Measurements from ENCODE around the gene LRRC15.

Gene LRRC15

DNA sequence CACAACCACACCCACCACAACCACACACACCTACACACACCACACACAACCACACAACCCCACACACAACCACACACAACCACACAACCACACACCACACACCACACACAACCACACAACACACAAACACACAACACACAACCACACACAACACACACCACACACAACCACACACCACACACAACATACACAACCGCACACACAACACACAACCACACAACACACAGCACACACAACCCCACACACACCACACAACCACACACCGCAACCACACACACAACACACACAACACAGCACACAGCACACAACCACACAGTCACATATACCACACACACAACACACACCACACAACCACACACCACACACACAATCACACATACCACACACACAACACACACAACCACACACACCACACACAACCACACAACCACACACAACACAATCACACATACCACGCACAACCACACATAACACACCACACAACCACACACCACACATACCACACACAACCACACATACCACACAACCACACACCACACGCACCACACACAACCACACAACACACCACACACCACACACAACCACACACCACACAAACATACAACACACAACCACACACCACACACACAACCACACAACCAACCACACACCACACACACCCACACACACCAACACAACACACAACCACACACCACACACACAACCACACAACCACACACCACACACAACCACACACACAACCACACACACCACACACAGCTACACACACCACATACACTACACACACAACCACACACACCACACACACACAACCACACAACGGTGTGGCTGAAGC is 42.1 kb downstream of the LRRC15 start:
- Histone ChIP-seq H3K36me3 (ENCODE audit: insufficient read depth, low read length) (no peaks in the 10 kb centered on the region), H3K4me3 (ENCODE audit: low read depth, low read length, poor library complexity, severe bottlenecking) (no peak overlapping the region), H4K20me1 (ENCODE audit: insufficient read depth, low read length) (no peaks in the 10 kb centered on the region)

DNA sequence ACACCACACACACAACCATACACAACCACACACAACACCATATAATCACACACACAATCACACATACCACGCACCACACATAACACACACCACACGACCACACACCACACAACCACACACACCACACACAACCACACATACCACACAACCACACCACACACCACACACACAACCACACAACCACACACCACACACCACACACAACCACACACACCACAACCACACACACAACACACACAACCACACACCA is 42.6 kb downstream of the LRRC15 start:
- H3K4me3 ChIP-seq (ENCODE audit: low read depth, low read length, poor library complexity, severe bottlenecking): no peak overlapping the region
- no peak overlapping the region for H2AFZ ChIP-seq (ENCODE audit: low read length)
- H3K9me3 ChIP-seq (ENCODE audit: low read length): peaks cover 5% of the 10 kb centered on the region; the same call in 1 of the 2 replicates
- no peaks in the 10 kb centered on the region for H4K20me1 ChIP-seq (ENCODE audit: insufficient read depth, low read length)
- no peak overlapping the region for H3K4me2 ChIP-seq (ENCODE audit: low read length)
- no peaks in the 10 kb centered on the region for H3K4me1 ChIP-seq (ENCODE audit: insufficient read depth, low read length, severe bottlenecking)
- H3K27me3 ChIP-seq (ENCODE audit: insufficient read depth, low read length): no peaks in the 10 kb centered on the region
- H3K79me2 ChIP-seq (ENCODE audit: insufficient read depth, low read length): no peaks in the 10 kb centered on the region
- H3K9me2 ChIP-seq (ENCODE audit: low read depth, low read length): no peaks in the 10 kb centered on the region
- H3F3A ChIP-seq (ENCODE audit: insufficient read depth, low read length): peaks cover 22% of the 10 kb centered on the region
- no peak overlapping the region for H3K9ac ChIP-seq (ENCODE audit: low read length)
- H3K27ac ChIP-seq (ENCODE audit: low read depth, low read length, poor library complexity, severe bottlenecking): no peak overlapping the region
- H3K36me3 ChIP-seq (ENCODE audit: insufficient read depth, low read length): no peaks in the 10 kb centered on the region
- TF ChIP-seq EZH2 (IDR thresholded peaks at IDR 0.05; ENCODE audit: borderline replicate concordance, low read length): no peak
- TF ChIP-seq, protein P1, sequence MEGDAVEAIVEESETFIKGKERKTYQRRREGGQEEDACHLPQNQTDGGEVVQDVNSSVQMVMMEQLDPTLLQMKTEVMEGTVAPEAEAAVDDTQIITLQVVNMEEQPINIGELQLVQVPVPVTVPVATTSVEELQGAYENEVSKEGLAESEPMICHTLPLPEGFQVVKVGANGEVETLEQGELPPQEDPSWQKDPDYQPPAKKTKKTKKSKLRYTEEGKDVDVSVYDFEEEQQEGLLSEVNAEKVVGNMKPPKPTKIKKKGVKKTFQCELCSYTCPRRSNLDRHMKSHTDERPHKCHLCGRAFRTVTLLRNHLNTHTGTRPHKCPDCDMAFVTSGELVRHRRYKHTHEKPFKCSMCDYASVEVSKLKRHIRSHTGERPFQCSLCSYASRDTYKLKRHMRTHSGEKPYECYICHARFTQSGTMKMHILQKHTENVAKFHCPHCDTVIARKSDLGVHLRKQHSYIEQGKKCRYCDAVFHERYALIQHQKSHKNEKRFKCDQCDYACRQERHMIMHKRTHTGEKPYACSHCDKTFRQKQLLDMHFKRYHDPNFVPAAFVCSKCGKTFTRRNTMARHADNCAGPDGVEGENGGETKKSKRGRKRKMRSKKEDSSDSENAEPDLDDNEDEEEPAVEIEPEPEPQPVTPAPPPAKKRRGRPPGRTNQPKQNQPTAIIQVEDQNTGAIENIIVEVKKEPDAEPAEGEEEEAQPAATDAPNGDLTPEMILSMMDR (IDR thresholded peaks at IDR 0.05; ENCODE audit: low read length): no peak

More for the DNA sequence above, 42.1 kb downstream of the LRRC15 start:
- no peaks in the 10 kb centered on the region for H3K9me2 ChIP-seq (ENCODE audit: low read depth, low read length)
- H3K4me1 ChIP-seq (ENCODE audit: insufficient read depth, low read length, severe bottlenecking): no peaks in the 10 kb centered on the region
- peaks cover 22% of the 10 kb centered on the region for H3F3A ChIP-seq (ENCODE audit: insufficient read depth, low read length)
- H3K27me3 ChIP-seq (ENCODE audit: insufficient read depth, low read length): no peaks in the 10 kb centered on the region
- TF ChIP-seq EZH2 (IDR thresholded peaks at IDR 0.05; ENCODE audit: borderline replicate concordance, low read length): no peak
- TF ChIP-seq, protein P1 (IDR thresholded peaks at IDR 0.05; ENCODE audit: low read length): no peak
- peaks cover 5% of the 10 kb centered on the region; the same call in 1 of the 2 replicates for H3K9me3 ChIP-seq (ENCODE audit: low read length)
- H3K9ac ChIP-seq (ENCODE audit: low read length): no peak overlapping the region
- no peaks in the 10 kb centered on the region for H3K79me2 ChIP-seq (ENCODE audit: insufficient read depth, low read length)
- H3K4me2 ChIP-seq (ENCODE audit: low read length): no peak overlapping the region
- no peak overlapping the region for H3K27ac ChIP-seq (ENCODE audit: low read depth, low read length, poor library complexity, severe bottlenecking)
- no peak overlapping the region for H2AFZ ChIP-seq (ENCODE audit: low read length)

- Histone ChIP-seq H3F3A (ENCODE audit: insufficient read depth, low read length) (peaks cover 22% of the 10 kb centered on the region), H3K4me3 (ENCODE audit: low read depth, low read length, poor library complexity, severe bottlenecking) (no peak overlapping the region), H3K4me1 (ENCODE audit: insufficient read depth, low read length, severe bottlenecking) (no peaks in the 10 kb centered on the region), H4K20me1 (ENCODE audit: insufficient read depth, low read length) (no peaks in the 10 kb centered on the region), H3K36me3 (ENCODE audit: insufficient read depth, low read length) (no peaks in the 10 kb centered on the region), H2AFZ (ENCODE audit: low read length) (no peak overlapping the region), H3K4me2 (ENCODE audit: low read length) (no peak overlapping the region), H3K79me2 (ENCODE audit: insufficient read depth, low read length) (no peaks in the 10 kb centered on the region), H3K9ac (ENCODE audit: low read length) (no peak overlapping the region), H3K9me3 (ENCODE audit: low read length) (peaks cover 5% of the 10 kb centered on the region; the same call in 1 of the 2 replicates), H3K9me2 (ENCODE audit: low read depth, low read length) (no peaks in the 10 kb centered on the region), H3K27ac (ENCODE audit: low read depth, low read length, poor library complexity, severe bottlenecking) (no peak overlapping the region), H3K27me3 (ENCODE audit: insufficient read depth, low read length) (no peaks in the 10 kb centered on the region)
- TF ChIP-seq, protein P1 (IDR thresholded peaks at IDR 0.05; ENCODE audit: low read length): no peak
- TF ChIP-seq EZH2 (IDR thresholded peaks at IDR 0.05; ENCODE audit: borderline replicate concordance, low read length): no peak
Observed at GRCh38 chr3:194326192-194326967, 43.2 kb downstream of the LRRC15 start.

Data from OCI-LY1 (cell line).